Sigmoid colon (tissue), 7 donors: Measurements from ENCODE around the gene PSEN1. TPM values are rescaled to one million over a fixed set of nuclear protein-coding genes. Genes with fewer than 3 reads are reported as not detected.

Experiments used
- DNase-seq: peaks from one replicate; pipeline ENCODE4 v3.0.0-alpha.2; 2019
- H3K27ac ChIP-seq, 4 donors: fragments of 200-600 bp; sonication (generic); one replicate each; pipeline ENCODE4 v1.5.1; 2016 to 2019; ENCODE audit warnings: mild to moderate bottlenecking in 1 of 4
- H3K27me3 ChIP-seq, 3 donors: fragments of 200-600 bp; sonication (generic); one replicate each; pipeline ENCODE4 v1.5.1; 2019; ENCODE audit warnings: mild to moderate bottlenecking in 1 of 3
- H3K36me3 ChIP-seq, 4 donors: fragments of 200-600 bp; sonication (generic); one replicate each; pipeline ENCODE4 v1.5.1; 2016 to 2019
- H3K4me1 ChIP-seq, 4 donors: fragments of 200-600 bp; sonication (generic); one replicate each; pipeline ENCODE4 v1.5.1; 2017 to 2019
- H3K4me3 ChIP-seq, 4 donors: fragments of 200-600 bp; sonication (generic); one replicate each; pipeline ENCODE4 v1.5.1; 2017 to 2019; ENCODE audit warnings: mild to moderate bottlenecking in 2 of 4, moderate library complexity in 1 of 4
- H3K9me3 ChIP-seq, 4 donors: fragments of 200-600 bp in 3 of 4; sonication (generic) in 3 of 4; one replicate each; pipeline versions ENCODE4 v1.5.1 to v1.6.1; 2013 to 2019
- EP300 ChIP-seq, 4 donors: sonication (generic); formaldehyde crosslinking; IDR thresholded peaks; one replicate each; pipeline ENCODE4 v1.6.1; 2017; ENCODE audit warnings: antibody characterized with exemption in 4 of 4
- POLR2A ChIP-seq, 2 donors: fragments of 450-650 bp; IDR thresholded peaks; one replicate each; pipeline ENCODE4 v1.6.1; 2016; ENCODE audit warnings: antibody characterized with exemption in 2 of 2, mild to moderate bottlenecking in 2 of 2, moderate library complexity in 2 of 2
- POLR2AphosphoS5 ChIP-seq, 4 donors: sonication (generic); formaldehyde crosslinking; IDR thresholded peaks; one replicate each; pipeline ENCODE4 v1.6.1; 2017; ENCODE audit warnings: antibody characterized with exemption in 4 of 4
- WGBS, 2 donors: extraction: QIAGEN DNeasy Blood & Tissue Kit; methylation state at CpG; one replicate each; pipeline ENCODE4 v1.1.7; 2013; 5-methylcytosine and 5-hydroxymethylcytosine counted together
- intact Hi-C: fragments of 100-400 bp; cut with DNase I; formaldehyde crosslinking; loops from one replicate; pipeline ENCODE4 v1.15.1; 2023
- polyA plus RNA-seq, 3 donors: library from polyadenylated mRNA; stranded (reverse); fragments of 200-250 nt; gene quantifications; one replicate each; pipeline ENCODE4 v1.2.3, GENCODE V29; 2013
- total RNA-seq, 4 donors: library from RNA; depleted of rRNA; stranded (reverse); fragments of >200 nt; gene quantifications; one replicate each; pipeline ENCODE4 v1.1.0, GENCODE V29; 2016
- TF ChIP-seq, protein P1 (sequence below), 4 experiments: fragments of 450-650 bp in 3 of 4; fragments of 200-600 bp in 1 of 4; IDR thresholded peaks; one replicate each; pipeline ENCODE4 v1.5.1; 2016 to 2019; ENCODE audit warnings: antibody characterized with exemption in 4 of 4, mild to moderate bottlenecking in 3 of 4, moderate library complexity in 2 of 4
- donor health status: healthy with polysubstance abuse.
- donor health status: Bipolar disorder and iron deficiency.
- donor health status: healthy.

PSEN1 gene
- total and polyA plus RNA-seq, 7 donors, result 11.4 to 53.5 (median 46.0) TPM

DNA sequence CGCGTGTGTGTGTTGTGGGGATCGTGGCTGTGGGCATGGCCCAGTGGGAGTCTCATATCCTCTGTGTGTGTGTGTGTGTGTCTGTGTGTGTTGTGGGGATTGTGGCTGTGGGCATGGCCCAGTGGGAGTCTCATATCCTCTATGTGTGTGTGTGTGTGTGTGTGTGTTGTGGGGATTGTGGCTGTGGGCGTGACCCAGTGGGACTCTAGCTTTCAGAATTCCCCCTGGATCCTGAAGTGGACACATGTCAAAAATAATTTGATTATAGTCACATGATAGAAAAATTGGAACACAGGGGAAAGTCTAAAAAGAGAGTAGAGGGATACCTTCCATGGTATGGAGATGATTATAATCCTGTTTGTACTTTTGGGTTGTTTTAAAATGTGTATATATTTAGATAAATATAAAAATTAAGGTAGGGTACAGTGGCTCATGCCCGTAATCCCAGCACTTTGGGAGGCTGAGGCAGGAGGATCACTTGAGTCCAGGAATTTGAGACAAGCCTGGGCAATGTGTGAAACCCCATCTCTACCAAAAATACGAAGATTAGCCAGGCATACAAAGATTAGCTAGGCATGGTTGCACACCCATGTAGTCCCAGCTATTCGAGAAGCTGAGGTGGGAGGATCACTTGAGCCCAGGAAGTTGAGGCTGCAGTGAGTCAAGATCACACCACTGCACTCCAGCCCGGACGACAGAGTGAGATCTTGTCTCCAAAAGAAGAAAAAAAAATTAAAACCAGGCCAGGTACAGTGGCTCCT, 112.0 kb downstream of the PSEN1 start:
- no peak for DNase-seq
- whole genome bisulfite sequencing, 2 donors, result 73 to 78% methylated on average over 9 of the region's 9 CpGs
- TF ChIP-seq, protein P1, sequence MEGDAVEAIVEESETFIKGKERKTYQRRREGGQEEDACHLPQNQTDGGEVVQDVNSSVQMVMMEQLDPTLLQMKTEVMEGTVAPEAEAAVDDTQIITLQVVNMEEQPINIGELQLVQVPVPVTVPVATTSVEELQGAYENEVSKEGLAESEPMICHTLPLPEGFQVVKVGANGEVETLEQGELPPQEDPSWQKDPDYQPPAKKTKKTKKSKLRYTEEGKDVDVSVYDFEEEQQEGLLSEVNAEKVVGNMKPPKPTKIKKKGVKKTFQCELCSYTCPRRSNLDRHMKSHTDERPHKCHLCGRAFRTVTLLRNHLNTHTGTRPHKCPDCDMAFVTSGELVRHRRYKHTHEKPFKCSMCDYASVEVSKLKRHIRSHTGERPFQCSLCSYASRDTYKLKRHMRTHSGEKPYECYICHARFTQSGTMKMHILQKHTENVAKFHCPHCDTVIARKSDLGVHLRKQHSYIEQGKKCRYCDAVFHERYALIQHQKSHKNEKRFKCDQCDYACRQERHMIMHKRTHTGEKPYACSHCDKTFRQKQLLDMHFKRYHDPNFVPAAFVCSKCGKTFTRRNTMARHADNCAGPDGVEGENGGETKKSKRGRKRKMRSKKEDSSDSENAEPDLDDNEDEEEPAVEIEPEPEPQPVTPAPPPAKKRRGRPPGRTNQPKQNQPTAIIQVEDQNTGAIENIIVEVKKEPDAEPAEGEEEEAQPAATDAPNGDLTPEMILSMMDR (IDR thresholded peaks at IDR 0.05), result no peak
- TF ChIP-seq POLR2AphosphoS5 (IDR thresholded peaks at IDR 0.05), result no peak
- no peak for TF ChIP-seq POLR2A (IDR thresholded peaks at IDR 0.05)
- no peak for TF ChIP-seq EP300 (IDR thresholded peaks at IDR 0.05)
- Histone ChIP-seq H3K36me3 (peaks cover 0 to 36% (median 0%) of the 10 kb centered on the region in 4 donors), H3K27ac (no peak overlapping the region), H3K9me3 (no peaks in the 10 kb centered on the region), H3K4me3 (no peak overlapping the region), H3K4me1 (peaks cover 0 to 11% (median 5%) of the 10 kb centered on the region in 4 donors), H3K27me3 (peaks cover 0 to 12% (median 7%) of the 10 kb centered on the region in 3 donors)
- intact Hi-C loops, result no loop called here

DNA sequence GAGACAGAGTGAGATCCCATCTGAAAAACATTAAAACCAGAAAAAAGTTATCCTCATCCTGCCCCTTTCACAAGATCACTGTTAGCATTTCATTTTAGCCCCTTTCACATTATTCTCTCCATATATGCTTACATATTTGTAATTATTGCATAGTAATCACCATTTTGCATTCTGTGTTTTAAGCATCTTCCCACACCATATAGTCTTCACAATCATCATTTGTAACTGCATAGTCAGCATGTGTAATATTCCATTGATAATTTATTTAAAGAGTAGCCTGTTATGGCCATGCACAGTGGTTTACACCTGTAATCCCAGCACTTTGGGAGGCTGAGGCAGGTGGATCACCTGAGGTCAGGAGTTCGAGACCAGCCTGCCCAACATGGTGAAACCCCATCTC, 112.8 kb downstream of the PSEN1 start:
- peaks cover 0 to 11% (median 4%) of the 10 kb centered on the region in 4 donors for H3K4me1 ChIP-seq

DNA sequence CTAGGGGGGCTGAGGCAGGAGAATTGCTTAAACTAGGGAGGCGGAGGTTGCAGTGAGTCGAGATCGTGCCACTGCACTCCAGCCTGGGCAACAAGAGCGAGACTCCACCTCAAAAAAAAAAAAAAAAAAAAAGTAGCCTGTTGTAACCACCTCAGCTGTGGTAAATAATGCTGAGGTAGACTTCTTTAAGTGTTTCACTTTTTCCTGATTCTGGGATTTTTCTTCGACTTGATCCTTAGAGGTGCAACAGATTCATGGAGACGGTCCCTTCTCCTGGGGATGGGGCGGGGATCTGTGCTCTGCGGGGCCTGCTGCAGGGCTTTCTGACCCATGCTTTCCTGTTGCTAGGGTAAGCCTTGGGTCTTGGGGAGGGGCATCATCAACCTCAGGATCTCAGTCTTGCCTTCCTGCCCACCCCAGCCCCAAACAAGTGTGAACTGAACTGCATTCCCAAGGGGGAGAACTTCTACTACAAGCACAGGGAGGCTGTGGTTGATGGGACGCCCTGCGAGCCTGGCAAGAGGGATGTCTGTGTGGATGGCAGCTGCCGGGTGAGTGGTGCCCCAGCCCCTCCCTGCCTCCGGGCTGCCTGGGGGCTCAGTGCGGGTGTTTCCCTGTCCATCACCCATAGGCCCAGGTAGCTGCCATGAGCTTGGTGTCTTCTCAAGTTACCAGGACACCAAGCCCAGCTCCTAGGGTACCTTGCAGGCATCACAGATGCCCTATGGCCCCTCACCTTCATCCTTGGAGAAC, 113.4 kb downstream of the PSEN1 start:
- TF ChIP-seq POLR2AphosphoS5 (IDR thresholded peaks at IDR 0.05), result no peak
- Histone ChIP-seq H3K9me3 (no peaks in the 10 kb centered on the region), H3K4me1 (peaks cover 0 to 11% (median 4%) of the 10 kb centered on the region in 4 donors), H3K27ac (no peak overlapping the region), H3K27me3 (peaks cover 0 to 12% (median 7%) of the 10 kb centered on the region in 3 donors), H3K36me3 (peaks cover 0 to 40% (median 0%) of the 10 kb centered on the region in 4 donors), H3K4me3 (no peak overlapping the region)
- no peak for DNase-seq
- WGBS, 2 donors, result 76 to 89% methylated on average over 13 of the region's 13 CpGs
- intact Hi-C loops, result no loop called here

More for the DNA sequence above, 112.8 kb downstream of the PSEN1 start:
- 90 to 96% methylated on average over 1 of the region's 1 CpG for WGBS, 2 donors
- H3K9me3 ChIP-seq, result no peaks in the 10 kb centered on the region
- peaks cover 0 to 12% (median 7%) of the 10 kb centered on the region in 3 donors for H3K27me3 ChIP-seq
- no peak for DNase-seq
- intact Hi-C loops, result no loop called here
- H3K4me3 ChIP-seq, result no peak overlapping the region
- H3K36me3 ChIP-seq, result peaks cover 0 to 37% (median 0%) of the 10 kb centered on the region in 4 donors
- no peak overlapping the region for H3K27ac ChIP-seq
- TF ChIP-seq POLR2AphosphoS5 (IDR thresholded peaks at IDR 0.05), result no peak

DNA sequence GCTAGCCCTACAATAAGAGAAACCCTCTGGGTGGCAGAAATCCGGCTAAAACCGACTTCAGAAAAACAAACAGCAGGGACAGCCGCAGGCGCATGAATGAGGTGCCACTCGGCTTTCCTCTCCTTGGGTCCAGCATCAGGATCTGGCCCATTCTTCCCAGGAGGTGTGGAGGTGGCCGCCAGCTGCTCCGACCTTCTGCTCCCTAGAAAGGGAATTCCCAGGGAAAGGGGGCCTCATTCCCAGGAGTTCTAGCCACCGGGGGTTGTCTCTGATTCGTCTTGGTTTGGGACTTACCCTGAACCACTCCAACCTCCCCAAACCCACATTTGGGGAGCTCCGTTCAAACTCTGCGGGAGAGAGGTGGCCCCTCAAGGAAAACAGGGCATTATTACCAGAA, 114.0 kb downstream of the PSEN1 start:
- TF ChIP-seq POLR2AphosphoS5 (IDR thresholded peaks at IDR 0.05), result no peak
- no peak for TF ChIP-seq POLR2A (IDR thresholded peaks at IDR 0.05)
- no peak for TF ChIP-seq EP300 (IDR thresholded peaks at IDR 0.05)
- TF ChIP-seq, protein P1 (IDR thresholded peaks at IDR 0.05), result no peak
- DNase-seq, result no peak
- intact Hi-C loops, result no loop called here
- WGBS, 2 donors, result 91 to 94% methylated on average over 11 of the region's 11 CpGs
- peaks cover 0 to 43% (median 0%) of the 10 kb centered on the region in 4 donors for H3K36me3 ChIP-seq
- H3K27me3 ChIP-seq, result peaks cover 0 to 11% (median 6%) of the 10 kb centered on the region in 3 donors
- H3K27ac ChIP-seq, result no peak overlapping the region
- no peak overlapping the region for H3K4me3 ChIP-seq
- peaks cover 0 to 10% (median 4%) of the 10 kb centered on the region in 4 donors for H3K4me1 ChIP-seq
- no peaks in the 10 kb centered on the region for H3K9me3 ChIP-seq

DNA sequence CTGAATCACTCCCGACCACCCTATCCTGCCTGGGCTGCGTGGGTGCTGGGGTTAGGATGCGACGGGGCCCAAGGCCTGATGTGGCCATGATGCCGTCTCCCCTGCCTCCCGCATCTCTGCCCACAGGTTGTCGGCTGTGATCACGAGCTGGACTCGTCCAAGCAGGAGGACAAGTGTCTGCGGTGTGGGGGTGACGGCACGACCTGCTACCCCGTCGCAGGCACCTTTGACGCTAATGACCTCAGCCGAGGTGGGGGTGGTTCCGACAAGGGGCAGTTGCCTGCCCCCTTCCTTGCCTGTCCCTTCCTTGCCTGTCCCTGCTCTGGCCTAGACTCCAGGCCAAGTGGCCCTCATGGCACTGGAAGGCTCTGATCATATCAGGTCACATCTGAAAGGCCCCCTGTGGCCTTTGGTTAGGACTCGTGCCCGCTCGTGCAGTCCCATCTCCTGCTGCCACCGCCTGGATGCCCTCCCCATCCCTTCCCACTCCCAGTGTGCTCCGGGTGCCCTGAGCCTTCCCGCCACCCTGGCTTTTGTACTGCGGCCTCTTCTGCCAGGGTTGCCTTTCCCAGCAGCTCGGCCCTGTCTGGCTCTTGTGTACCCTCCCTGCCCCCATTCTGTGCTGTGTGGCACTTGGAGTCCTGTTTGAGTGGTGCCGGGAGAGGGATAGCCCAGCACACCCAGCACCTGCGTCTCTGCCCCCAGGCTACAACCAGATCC, 114.6 kb downstream of the PSEN1 start:
- intact Hi-C loops, result no loop called here
- Histone ChIP-seq H3K9me3 (no peaks in the 10 kb centered on the region), H3K27ac (no peak overlapping the region), H3K36me3 (peaks cover 0 to 43% (median 0%) of the 10 kb centered on the region in 4 donors), H3K27me3 (peaks cover 0 to 5% (median 0%) of the 10 kb centered on the region in 3 donors), H3K4me1 (peaks cover 0 to 3% (median 1%) of the 10 kb centered on the region in 4 donors), H3K4me3 (no peak overlapping the region)
- WGBS, 2 donors, result 93 to 94% methylated on average over 27 of the region's 27 CpGs
- DNase-seq, result no peak
- TF ChIP-seq, protein P1 (IDR thresholded peaks at IDR 0.05), result no peak
- TF ChIP-seq POLR2A (IDR thresholded peaks at IDR 0.05) (no peak), POLR2AphosphoS5 (IDR thresholded peaks at IDR 0.05) (no peak), EP300 (IDR thresholded peaks at IDR 0.05) (no peak)
